Fibroblast of skin of back (primary cell): Measurements from ENCODE around the gene ZSWIM3. TPM values are rescaled to one million over a fixed set of nuclear protein-coding genes. Genes with fewer than 3 reads are reported as not detected.
"Not testable (repeated sequence)": the region's sequence is repeated elsewhere in the genome, so short reads cannot be mapped to it uniquely, and the experiment has no call there.

Source experiments
- DNase-seq: peaks from one replicate; pipeline ENCODE4 v3.0.0-alpha.2; 2013
- polyA plus RNA-seq, 2 experiments: library from polyadenylated mRNA; unstranded; fragments of 120-200 nt; gene quantifications; one replicate each; pipeline ENCODE4 v1.2.1, GENCODE V29; 2013; ENCODE audit not compliant: insufficient read length in 2 of 2

ZSWIM3 gene
- polyA plus RNA-seq (2013, experiment 1 of 2; ENCODE audit: insufficient read length) = 2.8 TPM
- 2.6 TPM for polyA plus RNA-seq (2013, experiment 2 of 2; ENCODE audit: insufficient read length)

- DNase-seq = peak; percentile 100
These were observed at the start of gene ZSWIM3, which contains the start of gene ACOT8 for GRCh38 chr20:45857114-45857881. Gene ZSWIM3, plus strand, starts transcription at chr20:45857614. Its CDS starts 212 bp downstream, at chr20:45857826. Gene ACOT8, minus strand, starts transcription at chr20:45857392. Its CDS starts 77 bp downstream, at chr20:45857315.

- no peak for DNase-seq
These were observed 47.0 kb upstream of the ZSWIM3 start for GRCh38 chr20:45810191-45810970.

- peak; percentile 100 for DNase-seq
These were observed 45.0 kb upstream of the ZSWIM3 start, which contains the start of gene UBE2C for GRCh38 chr20:45812157-45813005. Gene UBE2C, plus strand, starts transcription at chr20:45812644. Its CDS starts 52 bp downstream, at chr20:45812696.

- DNase-seq = no peak
These were observed 44.4 kb upstream of the ZSWIM3 start for GRCh38 chr20:45813006-45813340.

- DNase-seq = no peak
These were observed 43.9 kb upstream of the ZSWIM3 start for GRCh38 chr20:45813489-45813888.

- DNase-seq = no peak
These were observed 43.1 kb upstream of the ZSWIM3 start for GRCh38 chr20:45814314-45814713.

GRCh38 chr20:45816951-45817350 lies 40.5 kb upstream of the ZSWIM3 start:
- DNase-seq = no peak

- DNase-seq = peak; percentile 76
These were observed 39.8 kb upstream of the ZSWIM3 start for GRCh38 chr20:45817376-45818194.

GRCh38 chr20:45818239-45818638 lies 39.2 kb upstream of the ZSWIM3 start:
- DNase-seq = no peak

- DNase-seq = no peak
These were observed 37.9 kb upstream of the ZSWIM3 start for GRCh38 chr20:45819466-45819865.

- DNase-seq = no peak
These were observed 35.5 kb upstream of the ZSWIM3 start for GRCh38 chr20:45821947-45822346.

GRCh38 chr20:45822857-45823256 lies 34.6 kb upstream of the ZSWIM3 start:
- peak; percentile 35 for DNase-seq

GRCh38 chr20:45823949-45824835 lies 33.2 kb upstream of the ZSWIM3 start:
- DNase-seq = peak; percentile 42

GRCh38 chr20:45826381-45827019 lies 30.9 kb upstream of the ZSWIM3 start:
- DNase-seq = peak; percentile 38

GRCh38 chr20:45827030-45827652 lies 30.3 kb upstream of the ZSWIM3 start, which contains the start of gene TNNC2:
Gene TNNC2, minus strand, starts transcription at chr20:45827312. Its CDS starts 64 bp downstream, at chr20:45827248.
- no peak for DNase-seq

GRCh38 chr20:45827712-45828111 lies 29.7 kb upstream of the ZSWIM3 start:
- DNase-seq = no peak

- peak; percentile 69 for DNase-seq
These were observed 28.8 kb upstream of the ZSWIM3 start for GRCh38 chr20:45828589-45828988.

GRCh38 chr20:45829673-45830106 lies 27.7 kb upstream of the ZSWIM3 start:
- DNase-seq = not testable (repeated sequence)

GRCh38 chr20:45832619-45833018 lies 24.8 kb upstream of the ZSWIM3 start:
- no peak for DNase-seq
